Measurements from ENCODE around the gene CLEC16A. TPM values are rescaled to one million over a fixed set of nuclear protein-coding genes. Genes with fewer than 3 reads are reported as not detected.
A peak's percentile ranks its signal among the peaks of the same experiment; 100 is the strongest.

CLEC16A gene
- total and polyA plus RNA-seq, 9 of the 15 experiments (the other 6 are each of a cell fraction or from before 2014, with no cell fraction given), result 1.00 to 22.3 (median 10.0) TPM

GRCh38 chr16:11152677-11153331, 208.4 kb downstream of the CLEC16A start:
- Histone ChIP-seq H3K36me3 (ENCODE audit: control insufficient read depth, insufficient read depth, low read length) (no peaks in the 10 kb centered on the region; the same call in 2 of the 3 replicates), H3K9me1 (ENCODE audit: control insufficient read depth, insufficient read depth, low read length) (peaks cover 4% of the 10 kb centered on the region), H2AFZ (ENCODE audit: low read depth, low read length) (no peak overlapping the region), H3K4me2 (ENCODE audit: insufficient read depth, low read length) (no peak overlapping the region; the same call in 1 of the 2 replicates), H3K9me3 (replicated peaks; ENCODE audit: control insufficient read depth, insufficient read depth, low read depth, low read length) (no peaks in the 10 kb centered on the region), H3K27ac (ENCODE audit: extremely low read depth, low read depth, low read length) (no peak overlapping the region), H4K20me1 (replicated peaks; ENCODE audit: control insufficient read depth, insufficient read depth, low read length) (peaks cover 3% of the 10 kb centered on the region; the same call in 1 of the 2 replicates), H3K4me3 (no peak overlapping the region), H3K4me1 (replicated peaks in 1 of 2; ENCODE audit: control insufficient read depth in 2 of 2, insufficient read depth in 2 of 2, low read length in 2 of 2) (peaks cover 39 to 41% of the 10 kb centered on the region in 2 experiments), H3K9ac (ENCODE audit: insufficient read depth in 1 of 2, low read depth in 2 of 2, low read length in 2 of 2) (no peak overlapping the region; a peak in 1 of 4 replicates), H3K27me3 (ENCODE audit: control insufficient read depth in 2 of 2, insufficient read depth in 2 of 2, low read length in 2 of 2) (no peaks in the 10 kb centered on the region), H3K79me2 (ENCODE audit: control insufficient read depth, insufficient read depth, low read length) (no peaks in the 10 kb centered on the region)
- ATAC-seq, result no peak
- no peak for FAIRE-seq
- POLR2A ChIA-PET, result interaction anchor here (0.7 to 1.2 kb wide), 3 partner anchors 11 to 18 kb away, joined by 3 to 5 read pairs (median 5); no protein-coding TSS in a partner anchor
- DNase-seq (ENCODE audit: extremely low read depth in 1 of 4, low spot score in 3 of 4), result peak in 1 of 4 experiments; percentile 41
- 33% methylated on average over 17 of the region's 17 CpGs for WGBS (ENCODE audit: insufficient coverage, low coverage, missing lambda C conversion rate)
- CTCF ChIA-PET (ENCODE audit: low intra/inter-chr PET ratio), result no interaction called here
- intact Hi-C loops (cut with micrococcal nuclease) (loop anchor here (5.0 kb wide), 1 partner anchor 46 kb away; no protein-coding TSS in a partner anchor), in situ Hi-C loops (cut with MboI) (no loop called here)
- TF ChIP-seq KDM2B (CRISPR knock-in tag; IDR thresholded peaks at IDR 0.05), result no peak
- TF ChIP-seq RCOR1 (IDR thresholded peaks at IDR 0.05; ENCODE audit: borderline replicate concordance in 1 of 2, low read depth in 2 of 2, low read length in 2 of 2), result 0 out of 4 replicates have a peak, but pooled peaks of 1 of the 2 experiments have one; percentile 20
- BruUV-seq (replicated peaks), result no TSS peak

GRCh38 chr16:11155284-11155806, 211.0 kb downstream of the CLEC16A start:
- ChIA-PET POLR2A (interaction anchor here (1.1 kb wide), 1 partner anchor 22 kb away, joined by 3 read pairs; no protein-coding TSS in a partner anchor), CTCF (ENCODE audit: low intra/inter-chr PET ratio) (no interaction called here)
- no peaks in the 10 kb centered on the region for H3K36me3 ChIP-seq (ENCODE audit: control insufficient read depth, insufficient read depth, low read length)
- ATAC-seq (no peak; the same call in 2 of the 3 replicates), DNase-seq (ENCODE audit: extremely low read depth in 1 of 4, low spot score in 3 of 4) (peak; percentile 34 to 59 (median 38)), FAIRE-seq (peak; percentile 15)
- H3K9ac ChIP-seq (ENCODE audit: insufficient read depth in 1 of 2, low read depth in 2 of 2, low read length in 2 of 2), result peak overlapping the region in 1 of 2 experiments; percentile 6; a peak in 1 of 4 replicates
- H3K27ac ChIP-seq (ENCODE audit: extremely low read depth, low read depth, low read length), result no peak overlapping the region
- no peaks in the 10 kb centered on the region for H3K9me3 ChIP-seq (replicated peaks; ENCODE audit: control insufficient read depth, insufficient read depth, low read depth, low read length)
- BruUV-seq (replicated peaks), result no TSS peak
- no peaks in the 10 kb centered on the region for H3K27me3 ChIP-seq (ENCODE audit: control insufficient read depth in 2 of 2, insufficient read depth in 2 of 2, low read length in 2 of 2)
- H3K4me3 ChIP-seq, result no peak overlapping the region
- 24% methylated on average over 13 of the region's 13 CpGs for WGBS (ENCODE audit: insufficient coverage, low coverage, missing lambda C conversion rate)
- no peaks in the 10 kb centered on the region for H3K9me1 ChIP-seq (ENCODE audit: control insufficient read depth, insufficient read depth, low read length)
- H2AFZ ChIP-seq (ENCODE audit: low read depth, low read length), result no peak overlapping the region; the same call in 1 of the 2 replicates
- intact Hi-C loops (cut with micrococcal nuclease) (no loop called here), in situ Hi-C loops (cut with MboI) (no loop called here)
- peaks cover 39 to 40% of the 10 kb centered on the region in 2 experiments for H3K4me1 ChIP-seq (replicated peaks in 1 of 2; ENCODE audit: control insufficient read depth in 2 of 2, insufficient read depth in 2 of 2, low read length in 2 of 2)
- no peak overlapping the region; the same call in 1 of the 2 replicates for H3K4me2 ChIP-seq (ENCODE audit: insufficient read depth, low read length)
- peaks cover 3% of the 10 kb centered on the region; the same call in 1 of the 2 replicates for H4K20me1 ChIP-seq (replicated peaks; ENCODE audit: control insufficient read depth, insufficient read depth, low read length)
- H3K79me2 ChIP-seq (ENCODE audit: control insufficient read depth, insufficient read depth, low read length), result no peaks in the 10 kb centered on the region
- no peak for TF ChIP-seq TFE3 (CRISPR knock-in tag; IDR thresholded peaks at IDR 0.05)
- TF ChIP-seq CREB1 (IDR thresholded peaks at IDR 0.05), result no peak
- TF ChIP-seq CREB1 (CRISPR knock-in tag; IDR thresholded peaks at IDR 0.05), result peak; percentile 69; the same call in 1 of the 2 replicates
- TF ChIP-seq HES1 (IDR thresholded peaks at IDR 0.05; ENCODE audit: low read depth), result no peak
- no peak for TF ChIP-seq ZNF3 (CRISPR knock-in tag; IDR thresholded peaks at IDR 0.05)
- peak; percentile 78 for TF ChIP-seq JUND (IDR thresholded peaks at IDR 0.05; ENCODE audit: borderline replicate concordance, low read depth, low read length)
- TF ChIP-seq JUND (tag; IDR thresholded peaks at IDR 0.05; ENCODE audit: borderline replicate concordance, low read depth, low read length), result peak; percentile 81; the same call in 1 of the 3 replicates
- 0 out of 4 replicates have a peak, but pooled peaks of 1 of the 2 experiments have one; percentile 16 for TF ChIP-seq NRF1 (conservative IDR thresholded peaks at IDR 0.05 in 1 of 2, IDR thresholded peaks at IDR 0.05 in 1 of 2)
- peak; percentile 69; the same call in 1 of the 2 replicates for TF ChIP-seq SMARCE1 (IDR thresholded peaks at IDR 0.05)

Measured in K562 (cell line).